Mammary epithelial cell (primary cell): ENCODE results near the gene GYPA.
"Not testable (repeated sequence)": the region's sequence is repeated elsewhere in the genome, so short reads cannot be mapped to it uniquely, and the experiment has no call there.

Source experiments
- CTCF ChIP-seq, 2 donors: IDR thresholded peaks in 1 of 2; conservative IDR thresholded peaks in 1 of 2; 2 replicates each; pipeline ENCODE4 v1.5.1; 2011 to 2012; ENCODE audit warnings: inconsistent platforms in 2 of 2, low read length in 2 of 2, mild to moderate bottlenecking in 2 of 2, control low read depth in 1 of 2, low read depth in 1 of 2; ENCODE audit not compliant: insufficient read depth in 1 of 2; ENCODE audit errors: extremely low read depth in 1 of 2
- EZH2 ChIP-seq: IDR thresholded peaks from 2 replicates; pipeline ENCODE4 v1.6.1; 2012; ENCODE audit warnings: low read length, inconsistent platforms, borderline replicate concordance

GRCh38 chr4:144130167-144130566, 10.4 kb downstream of the GYPA start:
- not testable (repeated sequence) for TF ChIP-seq CTCF (conservative IDR thresholded peaks at IDR 0.05 in 1 of 2, IDR thresholded peaks at IDR 0.05 in 1 of 2; ENCODE audit: extremely low read depth in 1 of 2, insufficient read depth in 1 of 2, low read depth in 1 of 2, low read length in 2 of 2); EZH2
